GM12878 (cell line): Measurements from ENCODE around the gene THBD. TPM values are rescaled to one million over a fixed set of nuclear protein-coding genes. Genes with fewer than 3 reads are reported as not detected.

Source experiments
- ATAC-seq: fragments of 200-7000 bp; cut with Tn5 transposase; 3 replicates; pipeline ENCODE4 v1.9.1; 2020; ENCODE audit warnings: mild to moderate bottlenecking, moderate library complexity
- BruUV-seq: library from RNA; stranded (reverse); fragments of 400-500 nt; replicated peaks from 2 replicates; lab custom pipeline; 2021; lab: Mats Ljungman, UMichigan
- CTCF ChIA-PET: fragments of 300-600 bp; sonication (Branson Sonifier 250); formaldehyde crosslinking; extraction: SDS; loops from one replicate; lab custom pipeline; 2021; ENCODE audit warnings: inconsistent platforms; lab: Yijun Ruan, JAX
- POLR2A ChIA-PET: fragments of 350-600 bp; formaldehyde crosslinking; extraction: SDS; loops from one replicate; lab custom pipeline; 2021; ENCODE audit warnings: inconsistent platforms; lab: Charles Lee
- RAD21 ChIA-PET: fragments of 300-600 bp; sonication (Branson Sonifier 250); formaldehyde crosslinking; loops from one replicate; lab custom pipeline; 2023; ENCODE audit warnings: antibody characterized with exemption; ENCODE audit not compliant: unreplicated experiment; lab: Charles Lee
- SMC1A ChIA-PET: fragments of 300-600 bp; sonication (Branson Sonifier 250); formaldehyde crosslinking; loops from one replicate; lab custom pipeline; 2023; ENCODE audit not compliant: unreplicated experiment, uncharacterized antibody; lab: Charles Lee
- DNase-seq: peaks from one replicate; pipeline ENCODE4 v3.0.0-alpha.2; 2011; ENCODE audit warnings: low read depth, low spot score
- FAIRE-seq: peaks from 3 replicates; lab custom pipeline; 2011; peaks lifted over from hg19 to GRCh38; lab: Jason Lieb, UNC
- H2AFZ ChIP-seq: 2 replicates; pipeline ENCODE4 v1.6.0; 2011; ENCODE audit warnings: low read depth, low read length, control low read depth; ENCODE audit not compliant: control insufficient read depth
- H3K27ac ChIP-seq: 2 replicates; pipeline ENCODE4 v1.5.1; 2011; ENCODE audit warnings: control low read depth; ENCODE audit not compliant: control insufficient read depth, insufficient read depth
- H3K27me3 ChIP-seq, 2 experiments: replicated peaks in 1 of 2; 2 replicates each; pipeline versions ENCODE4 v1.6.0 to v1.6.1; 2011; ENCODE audit warnings: low read length in 1 of 2; ENCODE audit not compliant: control insufficient read depth in 2 of 2, insufficient read depth in 2 of 2
- H3K36me3 ChIP-seq, 2 experiments: 2 replicates each; pipeline ENCODE4 v1.5.1; 2011; ENCODE audit warnings: low read length in 1 of 2; ENCODE audit not compliant: control insufficient read depth in 2 of 2, insufficient read depth in 2 of 2
- H3K4me1 ChIP-seq: 2 replicates; pipeline ENCODE4 v1.6.1; 2011; ENCODE audit warnings: mild to moderate bottlenecking, low read length, moderate library complexity, mixed read lengths; ENCODE audit not compliant: control insufficient read depth, insufficient read depth
- H3K4me2 ChIP-seq: 2 replicates; pipeline ENCODE4 v1.6.0; 2011; ENCODE audit warnings: control low read depth; ENCODE audit not compliant: control insufficient read depth, insufficient read depth
- H3K4me3 ChIP-seq: fragments of 200-600 bp; sonication (generic); 2 replicates; pipeline ENCODE4 v1.5.1; 2016
- H3K79me2 ChIP-seq: 2 replicates; pipeline ENCODE4 v1.6.0; 2011; ENCODE audit warnings: low read length; ENCODE audit not compliant: control insufficient read depth, insufficient read depth
- H3K9ac ChIP-seq: 2 replicates; pipeline ENCODE4 v1.8.0; 2011; ENCODE audit warnings: low read length, control low read depth, mixed read lengths; ENCODE audit not compliant: control insufficient read depth, insufficient read depth
- H3K9me3 ChIP-seq: replicated peaks from 3 replicates; pipeline ENCODE4 v1.5.1; 2011; ENCODE audit warnings: mild to moderate bottlenecking, low read length; ENCODE audit not compliant: control insufficient read depth, insufficient read depth
- H4K20me1 ChIP-seq: 2 replicates; pipeline ENCODE4 v1.6.0; 2011; ENCODE audit not compliant: control insufficient read depth, insufficient read depth
- CUX1 ChIP-seq: IDR thresholded peaks from 2 replicates; pipeline ENCODE4 v1.6.1; 2012; ENCODE audit warnings: improper control_type of control experiment, low read depth, low read length; ENCODE audit not compliant: insufficient replicate concordance
- ETV6 ChIP-seq, 2 experiments: fragments of 450-650 bp in 1 of 2; IDR thresholded peaks in 1 of 2; conservative IDR thresholded peaks in 1 of 2; 2 replicates each; pipeline ENCODE4 v1.6.1; 2014; ENCODE audit warnings: antibody characterized with exemption in 1 of 2, borderline replicate concordance in 1 of 2, low read depth in 1 of 2, mild to moderate bottlenecking in 1 of 2, moderate library complexity in 1 of 2
- LARP7 ChIP-seq: fragments of 450-650 bp; IDR thresholded peaks from 2 replicates; pipeline ENCODE4 v1.6.1; 2017; ENCODE audit warnings: mild to moderate bottlenecking
- MEF2B ChIP-seq: fragments of 450-650 bp; IDR thresholded peaks from 2 replicates; pipeline ENCODE4 v1.6.1; 2018; ENCODE audit warnings: mild to moderate bottlenecking, moderate library complexity; ENCODE audit not compliant: partially characterized antibody, poor library complexity, severe bottlenecking
- NFIC ChIP-seq: IDR thresholded peaks from 2 replicates; pipeline ENCODE4 v1.6.1; 2012; ENCODE audit warnings: low read depth, mild to moderate bottlenecking, inconsistent platforms, low read length, moderate library complexity
- RAD21 ChIP-seq: IDR thresholded peaks from 2 replicates; pipeline ENCODE4 v1.6.1; 2011; ENCODE audit warnings: mild to moderate bottlenecking, low read depth, low read length, moderate library complexity; ENCODE audit not compliant: insufficient read depth
- RBBP5 ChIP-seq: fragments of 200-600 bp; sonication (generic); conservative IDR thresholded peaks from 2 replicates; pipeline ENCODE4 v1.6.1; 2016
- SMC3 ChIP-seq: IDR thresholded peaks from 2 replicates; pipeline ENCODE4 v1.6.1; 2011; ENCODE audit warnings: low read length, improper control_type of control experiment, borderline replicate concordance
- SPI1 ChIP-seq: IDR thresholded peaks from 2 replicates; pipeline ENCODE4 v1.6.1; 2011; ENCODE audit warnings: low read depth, mild to moderate bottlenecking, low read length, moderate library complexity, borderline replicate concordance; ENCODE audit not compliant: insufficient read depth
- ZNF622 ChIP-seq: fragments of 450-650 bp; IDR thresholded peaks from 2 replicates; pipeline ENCODE4 v1.6.1; 2017; ENCODE audit warnings: mild to moderate bottlenecking, inconsistent platforms
- WGBS: methylation state at CpG from one replicate; pipeline ENCODE4 v1.1.6; 2016; ENCODE audit warnings: low lambda C conversion rate; ENCODE audit not compliant: insufficient replicate concordance, insufficient coverage; ENCODE audit errors: missing lambda C conversion rate; 5-methylcytosine and 5-hydroxymethylcytosine counted together
- in situ Hi-C: fragments of 300-500 bp; cut with MboI; formaldehyde crosslinking; loops from 9 replicates; pipeline ENCODE4 v1.14.3; 2018; ENCODE audit warnings: mixed read lengths
- intact Hi-C: fragments of 100-400 bp; cut with micrococcal nuclease; formaldehyde crosslinking; loops from one replicate; pipeline ENCODE4 v1.14.2; 2022; ENCODE audit not compliant: unreplicated experiment
- polyA plus RNA-seq, 11 experiments: library from polyadenylated mRNA; depleted of rRNA in 4 of 11; unstranded in 6 of 11; stranded (reverse) in 5 of 11; fragments of >200 nt; fragmentation: Nextera tagmentation in 4 of 11; fragmentation: Illumina TruSeq in 1 of 11; extraction: Ambion mirVana in 4 of 11; extraction: Trizol in 1 of 11; gene quantifications; 1 replicate in 1 of 11; 2 replicates in 10 of 11; pipeline versions ENCODE4 v1.2.1 to v1.2.3, GENCODE V29; 2011 to 2016; ENCODE audit warnings: inconsistent platforms in 2 of 11, missing spikeins in 2 of 11, low read depth in 1 of 11
- total RNA-seq, 4 experiments: library from RNA; depleted of rRNA in 3 of 4; stranded (reverse); fragments of >200 nt in 3 of 4; fragmentation: Illumina TruSeq in 1 of 4; extraction: Trizol in 1 of 4; gene quantifications; 2 replicates each; pipeline versions ENCODE4 v1.2.1 to v1.2.3, GENCODE V29; 2013 to 2021
- TF ChIP-seq, protein P1 (sequence below): fragments of 450-650 bp; IDR thresholded peaks from 2 replicates; pipeline ENCODE4 v1.6.1; 2017; ENCODE audit warnings: mild to moderate bottlenecking
- TF ChIP-seq, protein P2 (sequence below), 3 experiments: IDR thresholded peaks in 2 of 3; conservative IDR thresholded peaks in 1 of 3; 2 replicates each; pipeline ENCODE4 v1.5.1; 2011; ENCODE audit warnings: low read depth in 3 of 3, low read length in 3 of 3, mild to moderate bottlenecking in 3 of 3, control low read depth in 2 of 3, moderate library complexity in 2 of 3, inconsistent platforms in 1 of 3, mixed read lengths in 1 of 3; ENCODE audit not compliant: control insufficient read depth in 2 of 3, insufficient read depth in 1 of 3; ENCODE audit errors: extremely low read depth in 1 of 3

Gene THBD
- total and polyA plus RNA-seq, 10 of the 15 experiments (the other 5 are each of a cell fraction or from before 2014, with no cell fraction given), result not detected

DNA sequence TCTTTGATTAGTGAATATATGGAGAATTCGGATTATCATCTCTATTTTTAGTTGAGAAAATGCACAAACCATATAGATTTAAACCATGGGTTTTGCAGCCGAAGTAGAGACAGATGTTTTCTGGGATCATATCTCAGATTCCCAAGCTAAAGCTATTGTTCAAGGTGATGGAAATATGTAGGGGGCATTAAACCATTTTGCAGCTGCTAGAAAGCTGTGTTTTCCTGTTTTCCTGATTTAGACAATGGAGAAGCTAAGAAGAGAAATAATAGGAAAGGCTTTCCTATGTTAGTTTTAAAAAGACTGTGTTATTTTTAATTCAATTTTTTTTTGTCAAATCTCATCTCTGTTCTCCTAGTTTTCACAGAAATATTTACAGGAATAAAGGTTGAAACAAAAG is 30.5 kb upstream of the THBD start (continued):
- TF ChIP-seq, protein P1, sequence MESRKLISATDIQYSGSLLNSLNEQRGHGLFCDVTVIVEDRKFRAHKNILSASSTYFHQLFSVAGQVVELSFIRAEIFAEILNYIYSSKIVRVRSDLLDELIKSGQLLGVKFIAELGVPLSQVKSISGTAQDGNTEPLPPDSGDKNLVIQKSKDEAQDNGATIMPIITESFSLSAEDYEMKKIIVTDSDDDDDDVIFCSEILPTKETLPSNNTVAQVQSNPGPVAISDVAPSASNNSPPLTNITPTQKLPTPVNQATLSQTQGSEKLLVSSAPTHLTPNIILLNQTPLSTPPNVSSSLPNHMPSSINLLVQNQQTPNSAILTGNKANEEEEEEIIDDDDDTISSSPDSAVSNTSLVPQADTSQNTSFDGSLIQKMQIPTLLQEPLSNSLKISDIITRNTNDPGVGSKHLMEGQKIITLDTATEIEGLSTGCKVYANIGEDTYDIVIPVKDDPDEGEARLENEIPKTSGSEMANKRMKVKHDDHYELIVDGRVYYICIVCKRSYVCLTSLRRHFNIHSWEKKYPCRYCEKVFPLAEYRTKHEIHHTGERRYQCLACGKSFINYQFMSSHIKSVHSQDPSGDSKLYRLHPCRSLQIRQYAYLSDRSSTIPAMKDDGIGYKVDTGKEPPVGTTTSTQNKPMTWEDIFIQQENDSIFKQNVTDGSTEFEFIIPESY, result no peak

- WGBS, result 18% methylated on average over 6 of the region's 6 CpGs
- TF ChIP-seq MEF2B (no peak), LARP7 (no peak), ZNF622 (no peak), RAD21 (peak; percentile 31), ETV6 (conservative IDR thresholded peaks at IDR 0.05 in 1 of 2, IDR thresholded peaks at IDR 0.05 in 1 of 2; ENCODE audit: borderline replicate concordance in 1 of 2, low read depth in 1 of 2) (no peak), CUX1 (no peak), SPI1 (no peak), SMC3 (0 out of 2 replicates have a peak, but pooled peaks have one; percentile 12), NFIC (no peak), RBBP5 (no peak)
- TF ChIP-seq, protein P2, sequence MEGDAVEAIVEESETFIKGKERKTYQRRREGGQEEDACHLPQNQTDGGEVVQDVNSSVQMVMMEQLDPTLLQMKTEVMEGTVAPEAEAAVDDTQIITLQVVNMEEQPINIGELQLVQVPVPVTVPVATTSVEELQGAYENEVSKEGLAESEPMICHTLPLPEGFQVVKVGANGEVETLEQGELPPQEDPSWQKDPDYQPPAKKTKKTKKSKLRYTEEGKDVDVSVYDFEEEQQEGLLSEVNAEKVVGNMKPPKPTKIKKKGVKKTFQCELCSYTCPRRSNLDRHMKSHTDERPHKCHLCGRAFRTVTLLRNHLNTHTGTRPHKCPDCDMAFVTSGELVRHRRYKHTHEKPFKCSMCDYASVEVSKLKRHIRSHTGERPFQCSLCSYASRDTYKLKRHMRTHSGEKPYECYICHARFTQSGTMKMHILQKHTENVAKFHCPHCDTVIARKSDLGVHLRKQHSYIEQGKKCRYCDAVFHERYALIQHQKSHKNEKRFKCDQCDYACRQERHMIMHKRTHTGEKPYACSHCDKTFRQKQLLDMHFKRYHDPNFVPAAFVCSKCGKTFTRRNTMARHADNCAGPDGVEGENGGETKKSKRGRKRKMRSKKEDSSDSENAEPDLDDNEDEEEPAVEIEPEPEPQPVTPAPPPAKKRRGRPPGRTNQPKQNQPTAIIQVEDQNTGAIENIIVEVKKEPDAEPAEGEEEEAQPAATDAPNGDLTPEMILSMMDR (IDR thresholded peaks at IDR 0.05 in 2 of 3, conservative IDR thresholded peaks at IDR 0.05 in 1 of 3; ENCODE audit: control insufficient read depth in 2 of 3, extremely low read depth in 1 of 3, insufficient read depth in 1 of 3, low read depth in 3 of 3, low read length in 3 of 3), result peak; percentile 25 to 50 (median 47); a peak in 3 of 6 replicates
These were observed 29.5 kb upstream of the THBD start for GRCh38 chr20:23079016-23079351.

More at GRCh38 chr20:23079016-23079351, 29.5 kb upstream of the THBD start:
- CTCF ChIA-PET, result interaction anchor here (0.7 to 2.6 kb wide), 19 partner anchors 10 to 387 kb away, joined by 3 to 19 read pairs (median 5); no protein-coding TSS in a partner anchor
- Histone ChIP-seq H3K9me3 (no peaks in the 10 kb centered on the region), H3K27me3 (peaks cover 0 to 3% of the 10 kb centered on the region in 2 experiments; a peak in 1 of 4 replicates), H3K36me3 (no peaks in the 10 kb centered on the region), H4K20me1 (no peaks in the 10 kb centered on the region), H3K9ac (no peak overlapping the region), H2AFZ (no peak overlapping the region), H3K79me2 (no peaks in the 10 kb centered on the region), H3K4me1 (no peaks in the 10 kb centered on the region), H3K4me3 (no peak overlapping the region), H3K27ac (no peak overlapping the region), H3K4me2 (no peak overlapping the region)
- FAIRE-seq (no peak), DNase-seq (no peak), ATAC-seq (no peak)
- SMC1A ChIA-PET, result interaction anchor here (0.7 to 1.9 kb wide), 12 partner anchors 11 to 386 kb away, joined by 3 to 9 read pairs (median 3); no protein-coding TSS in a partner anchor
- POLR2A ChIA-PET, result no interaction called here
- BruUV-seq, result no TSS peak
- intact Hi-C loops, result no loop called here
- RAD21 ChIA-PET, result interaction anchor here (0.7 to 1.8 kb wide), 9 partner anchors 11 to 368 kb away, joined by 3 to 8 read pairs (median 3); no protein-coding TSS in a partner anchor
- in situ Hi-C loops, result no loop called here
